ENCODE measurements around the gene PRR7.

The PRR7 gene

GRCh38 chr5:177446200-177447065, at the start of gene PRR7:
Gene PRR7, plus strand, starts transcription at chr5:177446814. Its CDS starts 8,254 bp downstream, at chr5:177455068.
- TF ChIP-seq CTCF (IDR thresholded peaks at IDR 0.05), result no peak

- no peak for TF ChIP-seq CTCF (IDR thresholded peaks at IDR 0.05)
These were observed 48.7 kb upstream of the PRR7 start for GRCh38 chr5:177397875-177398390.

GRCh38 chr5:177399997-177400868, 46.4 kb upstream of the PRR7 start, which contains the start of gene PFN3:
Gene PFN3, minus strand, starts transcription at chr5:177400661. Its CDS starts 85 bp downstream, at chr5:177400576.
- TF ChIP-seq CTCF (IDR thresholded peaks at IDR 0.05), result no peak

- peak; percentile 51 for TF ChIP-seq CTCF (IDR thresholded peaks at IDR 0.05)
These were observed 44.2 kb upstream of the PRR7 start for GRCh38 chr5:177402271-177403043.

GRCh38 chr5:177403102-177403791, 43.4 kb upstream of the PRR7 start:
- no peak for TF ChIP-seq CTCF (IDR thresholded peaks at IDR 0.05)

GRCh38 chr5:177403792-177404640, 42.6 kb upstream of the PRR7 start:
- peak; percentile 54 for TF ChIP-seq CTCF (IDR thresholded peaks at IDR 0.05)
